SKM-1 treated with dmso at 0.1 percent for 144 hours (cell line): ENCODE data around the gene FBXL15.
"Not testable (repeated sequence)": the region's sequence is repeated elsewhere in the genome, so short reads cannot be mapped to it uniquely, and the experiment has no call there.

Source experiments
- DNase-seq: peaks from one replicate; lab custom pipeline; 2025; ENCODE audit not compliant: unreplicated experiment; lab: John Stamatoyannopoulos, UW

The FBXL15 gene

GRCh38 chr10:102452672-102453340 is 32.2 kb downstream of the FBXL15 start:
- DNase-seq = peak; percentile 92

DNA sequence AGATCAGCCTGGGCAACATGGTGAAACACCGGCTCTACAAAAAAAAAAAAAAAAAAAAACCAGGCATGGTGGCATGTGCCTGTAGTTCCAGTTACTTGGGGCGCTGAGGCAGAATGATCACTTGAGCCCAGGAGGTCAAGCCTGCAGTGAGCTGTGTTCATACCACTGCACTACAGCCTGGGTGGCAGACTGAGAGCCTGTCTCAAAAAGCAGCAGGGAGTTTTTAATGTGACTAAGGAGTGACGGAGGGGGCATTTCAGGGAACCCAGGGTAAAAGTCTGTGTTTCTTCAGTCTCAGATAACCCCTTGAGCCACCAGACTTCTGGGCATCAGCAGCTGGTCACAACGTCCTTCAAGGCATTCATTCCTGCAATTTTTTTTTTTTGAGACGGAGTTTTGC is 32.9 kb downstream of the FBXL15 start:
- no peak for DNase-seq

DNA sequence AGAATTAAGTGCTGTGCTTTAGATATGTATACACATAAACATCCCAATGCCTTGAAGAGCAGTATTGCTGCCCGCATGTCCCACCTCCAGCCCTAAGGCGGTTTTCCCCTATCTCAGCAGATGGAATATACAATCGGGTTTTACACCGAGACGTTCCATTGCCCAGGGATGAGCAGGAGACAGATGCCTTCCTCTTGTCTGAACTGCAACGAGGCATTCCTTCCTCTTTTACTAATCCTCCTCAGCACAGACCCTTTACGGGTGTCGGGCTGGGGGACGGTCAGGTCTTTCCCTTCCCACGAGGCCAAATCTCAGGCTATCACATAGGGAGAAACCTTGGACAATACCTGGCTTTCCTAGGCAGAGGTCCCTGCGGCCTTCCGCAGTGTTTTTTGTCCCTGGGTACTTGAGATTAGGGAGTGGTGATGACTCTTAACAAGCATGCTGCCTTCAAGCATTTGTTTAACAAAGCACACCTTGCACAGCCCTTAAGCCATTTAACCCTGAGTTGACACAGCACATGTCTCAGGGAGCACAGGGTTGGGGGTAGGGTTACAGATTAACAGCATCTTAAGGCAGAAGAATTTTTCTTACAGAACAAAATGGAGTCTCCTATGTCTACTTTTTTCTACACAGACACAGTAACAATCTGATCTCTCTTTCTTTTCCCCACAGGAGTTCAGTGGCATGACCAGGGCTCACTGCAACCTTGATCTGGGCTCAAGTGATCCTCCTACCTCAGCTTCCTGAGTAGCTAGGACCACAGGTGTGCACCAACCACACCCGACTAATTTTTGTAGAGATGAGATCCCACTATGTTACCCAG is 34.2 kb downstream of the FBXL15 start:
- DNase-seq = not testable (repeated sequence)

GRCh38 chr10:102455893-102456471 is 35.3 kb downstream of the FBXL15 start:
- no peak for DNase-seq

GRCh38 chr10:102457591-102458150 is 37.0 kb downstream of the FBXL15 start:
- DNase-seq = no peak

DNA sequence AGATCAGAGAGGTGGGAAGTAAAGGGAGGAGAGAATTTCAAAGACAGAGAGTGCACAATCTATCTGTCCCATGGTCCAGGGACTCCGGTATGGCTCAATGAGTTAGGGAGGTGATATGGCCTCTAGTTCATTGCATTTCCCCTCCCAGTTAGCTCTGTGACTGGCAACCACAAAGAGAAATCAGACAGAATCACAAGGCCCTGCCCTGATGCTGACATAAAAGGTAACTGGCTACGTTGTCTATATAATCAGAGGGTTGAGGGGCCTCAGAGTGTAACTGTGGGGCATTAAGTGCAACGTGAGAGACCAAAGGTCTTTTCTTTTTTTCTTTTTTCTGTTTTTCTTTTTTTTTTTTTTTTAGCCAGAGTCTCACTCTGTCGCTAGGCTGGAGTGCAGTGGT is 38.0 kb downstream of the FBXL15 start:
- DNase-seq = no peak

- no peak for DNase-seq
Measured at GRCh38 chr10:102460836-102461186, 40.2 kb downstream of the FBXL15 start.

- DNase-seq = peak; percentile 85
Measured at GRCh38 chr10:102461187-102462054, 40.8 kb downstream of the FBXL15 start.

DNA sequence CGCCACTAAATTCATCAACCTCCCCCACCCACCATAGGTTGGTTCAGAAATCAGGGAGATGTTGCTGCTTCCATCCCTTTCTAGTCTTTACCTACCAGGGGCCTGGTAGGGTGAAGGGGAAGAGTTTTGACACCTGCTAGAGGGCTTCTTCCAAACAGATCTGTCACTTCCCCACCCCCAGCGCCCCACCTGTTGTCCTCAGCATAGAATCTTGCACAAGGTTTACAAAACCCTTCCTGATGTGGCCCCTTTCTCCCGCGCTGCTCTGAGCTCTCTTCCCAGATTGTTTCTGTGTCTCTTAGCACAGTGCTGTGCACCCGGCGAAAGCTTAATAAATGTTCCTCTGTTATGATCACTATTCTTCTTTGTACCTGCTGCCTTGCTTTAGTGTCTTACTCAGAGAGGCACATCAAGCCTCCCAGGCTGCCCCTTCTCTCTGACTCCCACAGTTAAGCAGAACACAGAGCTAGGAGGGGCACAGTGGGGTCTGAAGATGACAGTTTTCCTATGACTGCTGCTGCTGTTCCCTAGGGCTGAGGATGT is 41.9 kb downstream of the FBXL15 start:
- DNase-seq = no peak

DNA sequence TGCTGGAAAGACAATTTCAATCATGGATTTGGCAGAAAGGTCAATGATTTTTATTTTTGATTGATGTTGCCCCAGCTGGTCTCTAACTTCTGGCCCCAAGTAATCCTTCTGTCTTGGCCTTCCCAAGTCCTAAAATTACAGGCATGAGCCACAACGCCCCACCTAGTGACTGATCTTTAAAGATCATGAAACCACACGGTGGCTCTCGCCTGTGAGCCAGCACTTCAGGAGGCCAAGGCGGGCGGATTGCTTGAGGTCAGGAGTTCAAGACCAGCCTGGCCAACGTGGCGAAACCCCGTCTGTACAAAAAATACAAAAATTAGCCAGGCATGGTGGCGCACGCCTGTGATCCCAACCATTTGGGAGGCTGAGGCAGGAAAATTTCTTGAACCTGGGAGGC is 43.3 kb downstream of the FBXL15 start:
- DNase-seq = no peak

DNA sequence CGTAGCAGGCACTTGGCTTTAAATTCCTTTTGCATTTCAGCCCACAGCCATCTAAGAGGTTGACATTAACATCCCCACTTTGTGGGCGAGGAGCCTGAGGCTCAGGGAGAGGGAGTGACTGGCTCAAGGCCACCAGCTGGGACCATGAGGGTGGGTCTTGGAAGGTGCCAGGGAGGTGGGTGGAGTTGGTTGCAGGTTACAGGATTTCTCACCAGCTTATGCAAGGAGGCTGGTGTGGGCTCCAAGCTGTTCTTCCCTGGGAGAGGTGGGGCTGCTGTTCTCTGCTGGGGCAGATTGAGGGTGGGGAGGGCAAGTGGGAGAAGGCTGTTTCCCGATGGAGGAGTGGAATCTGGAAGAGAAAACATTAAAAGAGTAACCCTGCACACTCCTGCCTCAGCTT is 44.8 kb downstream of the FBXL15 start:
- no peak for DNase-seq

DNA sequence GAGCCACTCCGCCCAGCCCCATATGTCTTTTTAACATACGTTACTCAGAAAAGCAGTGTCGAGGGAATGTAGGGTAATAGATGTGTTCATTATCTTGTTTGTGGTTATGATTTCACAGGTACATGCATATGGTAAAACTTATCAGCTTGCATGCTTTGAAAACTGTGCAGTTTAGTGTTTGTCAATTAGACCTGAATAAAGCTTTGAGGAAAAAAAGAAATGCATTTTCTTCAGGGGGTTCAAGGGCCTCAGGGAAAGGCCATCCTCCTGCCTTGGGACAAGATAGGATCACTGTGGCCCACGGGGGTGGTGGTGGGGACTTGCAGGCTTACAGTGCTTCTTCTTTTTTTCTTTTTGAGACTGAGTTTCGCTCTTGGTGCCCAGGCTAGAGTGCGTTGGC is 46.7 kb downstream of the FBXL15 start:
- no peak for DNase-seq

DNA sequence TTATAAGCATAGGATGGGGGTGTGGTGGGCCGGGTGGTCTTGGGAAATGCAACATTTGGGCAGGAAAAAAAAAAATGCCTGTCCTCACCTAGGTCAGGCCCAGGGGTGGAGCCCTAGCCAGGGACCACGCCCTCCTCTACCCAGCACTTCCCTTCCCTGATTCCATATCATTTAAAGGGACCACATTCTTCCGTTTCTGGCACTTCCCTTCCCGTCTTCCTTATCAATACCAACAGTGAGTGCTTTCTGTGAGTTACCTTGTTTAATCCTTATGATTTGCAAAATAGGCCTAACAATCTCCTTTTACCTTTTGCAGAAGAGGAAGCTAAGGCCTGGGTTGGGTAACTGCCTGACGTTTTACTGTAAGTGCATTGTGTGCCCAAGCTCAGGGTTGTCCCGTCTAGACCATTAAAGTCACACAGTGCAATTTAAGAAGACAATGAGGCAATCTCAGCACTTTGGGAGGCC is 47.4 kb downstream of the FBXL15 start:
- peak; percentile 82 for DNase-seq

GRCh38 chr10:102468683-102469082 is 48.0 kb downstream of the FBXL15 start:
- DNase-seq = no peak

DNA sequence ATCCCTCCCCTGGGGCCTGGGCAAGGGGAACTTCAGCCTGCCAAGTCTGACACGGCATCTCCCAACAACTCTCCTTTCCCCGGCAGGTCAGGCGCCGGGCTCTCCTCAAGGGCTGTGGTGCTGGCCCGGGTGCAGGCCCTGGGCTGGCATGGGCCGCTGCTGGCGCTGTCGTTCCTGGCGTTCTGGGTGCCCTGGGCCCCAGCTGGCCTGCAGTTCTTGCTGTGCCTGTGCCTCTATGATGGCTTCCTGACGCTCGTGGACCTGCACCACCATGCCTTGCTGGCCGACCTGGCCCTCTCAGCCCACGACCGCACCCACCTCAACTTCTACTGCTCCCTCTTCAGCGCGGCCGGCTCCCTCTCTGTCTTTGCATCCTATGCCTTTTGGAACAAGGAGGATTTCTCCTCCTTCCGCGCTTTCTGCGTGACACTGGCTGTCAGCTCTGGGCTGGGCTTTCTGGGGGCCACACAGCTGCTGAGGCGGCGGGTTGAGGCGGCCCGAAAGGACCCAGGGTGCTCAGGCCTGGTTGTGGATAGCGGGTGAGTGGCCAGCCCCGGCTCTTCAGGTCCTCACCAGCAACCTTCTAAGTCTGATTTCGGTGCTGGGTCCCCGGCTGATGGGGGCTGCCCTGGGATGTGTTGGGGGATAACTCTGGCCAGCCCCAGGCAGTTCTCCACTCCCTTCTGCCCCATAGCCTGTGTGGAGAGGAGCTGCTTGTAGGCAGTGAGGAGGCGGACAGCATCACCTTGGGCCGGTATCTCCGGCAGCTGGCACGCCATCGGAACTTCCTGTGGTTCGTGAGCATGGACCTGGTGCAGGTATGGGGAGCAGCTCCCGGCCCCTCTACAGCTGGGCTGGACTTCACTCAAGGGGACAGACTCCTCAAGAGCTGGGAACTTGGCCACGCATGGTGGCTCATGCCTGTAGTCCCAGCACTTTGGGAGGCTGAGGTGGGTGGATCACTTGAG is 50.2 kb downstream of the FBXL15 start:
- no peak for DNase-seq
